ENCODE results near the gene VPS18.

VPS18 gene

GRCh38 chr15:40938536-40938870 lies 44.3 kb downstream of the VPS18 start:
- Histone ChIP-seq H3K9ac (ENCODE audit: low read depth, low read length) (no peak overlapping the region), H3K36me3 (ENCODE audit: insufficient read depth, low read length) (no peaks in the 10 kb centered on the region), H3K4me1 (ENCODE audit: insufficient read depth, low read length) (peaks cover 8% of the 10 kb centered on the region; the same call in 1 of the 2 replicates), H3K9me3 (ENCODE audit: control insufficient read depth, insufficient read depth, low read length) (no peaks in the 10 kb centered on the region)

GRCh38 chr15:40940296-40940801 lies 46.1 kb downstream of the VPS18 start:
- Histone ChIP-seq H3K36me3 (ENCODE audit: insufficient read depth, low read length) (no peaks in the 10 kb centered on the region), H3K4me1 (ENCODE audit: insufficient read depth, low read length) (peaks cover 8% of the 10 kb centered on the region; the same call in 1 of the 2 replicates), H3K9ac (ENCODE audit: low read depth, low read length) (no peak overlapping the region), H3K9me3 (ENCODE audit: control insufficient read depth, insufficient read depth, low read length) (no peaks in the 10 kb centered on the region)

GRCh38 chr15:40941068-40941527 lies 46.8 kb downstream of the VPS18 start:
- peaks cover 8% of the 10 kb centered on the region; the same call in 1 of the 2 replicates for H3K4me1 ChIP-seq (ENCODE audit: insufficient read depth, low read length)
- no peaks in the 10 kb centered on the region for H3K9me3 ChIP-seq (ENCODE audit: control insufficient read depth, insufficient read depth, low read length)
- H3K9ac ChIP-seq (ENCODE audit: low read depth, low read length) = peak overlapping the region; percentile 77
- H3K36me3 ChIP-seq (ENCODE audit: insufficient read depth, low read length) = no peaks in the 10 kb centered on the region

- Histone ChIP-seq H3K4me1 (ENCODE audit: insufficient read depth, low read length) (peaks cover 8% of the 10 kb centered on the region; the same call in 1 of the 2 replicates), H3K9ac (ENCODE audit: low read depth, low read length) (peak overlapping the region; percentile 77), H3K36me3 (ENCODE audit: insufficient read depth, low read length) (no peaks in the 10 kb centered on the region), H3K9me3 (ENCODE audit: control insufficient read depth, insufficient read depth, low read length) (no peaks in the 10 kb centered on the region)
These were observed 47.5 kb downstream of the VPS18 start for GRCh38 chr15:40941528-40942336.

- Histone ChIP-seq H3K9me3 (ENCODE audit: control insufficient read depth, insufficient read depth, low read length) (no peaks in the 10 kb centered on the region), H3K36me3 (ENCODE audit: insufficient read depth, low read length) (no peaks in the 10 kb centered on the region), H3K4me1 (ENCODE audit: insufficient read depth, low read length) (peaks cover 8% of the 10 kb centered on the region; the same call in 1 of the 2 replicates), H3K9ac (ENCODE audit: low read depth, low read length) (peak overlapping the region; percentile 77)
These were observed 48.1 kb downstream of the VPS18 start for GRCh38 chr15:40942337-40942854.

- Histone ChIP-seq H3K4me1 (ENCODE audit: insufficient read depth, low read length) (peaks cover 8% of the 10 kb centered on the region; the same call in 1 of the 2 replicates), H3K36me3 (ENCODE audit: insufficient read depth, low read length) (no peaks in the 10 kb centered on the region), H3K9ac (ENCODE audit: low read depth, low read length) (no peak overlapping the region; the same call in 1 of the 2 replicates), H3K9me3 (ENCODE audit: control insufficient read depth, insufficient read depth, low read length) (no peaks in the 10 kb centered on the region)
These were observed 48.6 kb downstream of the VPS18 start for GRCh38 chr15:40942878-40943277.

GRCh38 chr15:40943764-40944365 lies 49.6 kb downstream of the VPS18 start:
- no peaks in the 10 kb centered on the region for H3K9me3 ChIP-seq (ENCODE audit: control insufficient read depth, insufficient read depth, low read length)
- no peak overlapping the region for H3K9ac ChIP-seq (ENCODE audit: low read depth, low read length)
- H3K4me1 ChIP-seq (ENCODE audit: insufficient read depth, low read length) = peaks cover 14% of the 10 kb centered on the region
- no peaks in the 10 kb centered on the region for H3K36me3 ChIP-seq (ENCODE audit: insufficient read depth, low read length)

- Histone ChIP-seq H3K9me3 (ENCODE audit: control insufficient read depth, insufficient read depth, low read length) (no peaks in the 10 kb centered on the region), H3K4me1 (ENCODE audit: insufficient read depth, low read length) (peaks cover 17% of the 10 kb centered on the region), H3K36me3 (ENCODE audit: insufficient read depth, low read length) (no peaks in the 10 kb centered on the region)
These were observed 50.5 kb downstream of the VPS18 start for GRCh38 chr15:40944510-40945296.

GRCh38 chr15:40948706-40949473 lies 54.6 kb downstream of the VPS18 start:
- Histone ChIP-seq H3K9ac (ENCODE audit: low read depth, low read length) (no peak overlapping the region), H3K36me3 (ENCODE audit: insufficient read depth, low read length) (no peaks in the 10 kb centered on the region; the same call in 1 of the 2 replicates), H3K9me3 (ENCODE audit: control insufficient read depth, insufficient read depth, low read length) (no peaks in the 10 kb centered on the region), H3K4me1 (ENCODE audit: insufficient read depth, low read length) (peaks cover 16% of the 10 kb centered on the region)

More at GRCh38 chr15:40944510-40945296, 50.5 kb downstream of the VPS18 start:
- H3K9ac ChIP-seq (ENCODE audit: low read depth, low read length) = no peak overlapping the region

GRCh38 chr15:40949756-40950207 lies 55.5 kb downstream of the VPS18 start:
- Histone ChIP-seq H3K9me3 (ENCODE audit: control insufficient read depth, insufficient read depth, low read length) (no peaks in the 10 kb centered on the region), H3K9ac (ENCODE audit: low read depth, low read length) (no peak overlapping the region), H3K36me3 (ENCODE audit: insufficient read depth, low read length) (peaks cover under 1% of the 10 kb centered on the region), H3K4me1 (ENCODE audit: insufficient read depth, low read length) (peaks cover 18% of the 10 kb centered on the region)

GRCh38 chr15:40951764-40952163 lies 57.5 kb downstream of the VPS18 start:
- H3K9me3 ChIP-seq (ENCODE audit: control insufficient read depth, insufficient read depth, low read length) = no peaks in the 10 kb centered on the region
- peak overlapping the region; percentile 68; the same call in 1 of the 2 replicates for H3K9ac ChIP-seq (ENCODE audit: low read depth, low read length)
- H3K36me3 ChIP-seq (ENCODE audit: insufficient read depth, low read length) = peaks cover 12% of the 10 kb centered on the region
- peaks cover 24% of the 10 kb centered on the region for H3K4me1 ChIP-seq (ENCODE audit: insufficient read depth, low read length)

- Histone ChIP-seq H3K4me1 (ENCODE audit: insufficient read depth, low read length) (peaks cover 24% of the 10 kb centered on the region), H3K36me3 (ENCODE audit: insufficient read depth, low read length) (peaks cover 12% of the 10 kb centered on the region), H3K9me3 (ENCODE audit: control insufficient read depth, insufficient read depth, low read length) (no peaks in the 10 kb centered on the region), H3K9ac (ENCODE audit: low read depth, low read length) (peak overlapping the region; percentile 68)
These were observed 58.2 kb downstream of the VPS18 start for GRCh38 chr15:40952301-40952900.
